Activated CD4-positive, alpha-beta T cell treated with anti-CD3 and anti-CD28 coated beads for 36 hours (primary cell): Measurements from ENCODE around the gene NPHP4. TPM values are rescaled to one million over a fixed set of nuclear protein-coding genes. Genes with fewer than 3 reads are reported as not detected.

Experiments used
- ATAC-seq: fragments of 200-7000 bp; cut with Tn5 transposase; one replicate; pipeline ENCODE4 v1.10.0; 2021; ENCODE audit warnings: mild to moderate bottlenecking, moderate library complexity
- CTCF ChIA-PET: fragments of 350-600 bp; sonication (Branson Sonifier 250); formaldehyde crosslinking; loops from one replicate; lab custom pipeline; 2021; ENCODE audit warnings: antibody characterized with exemption; lab: Charles Lee
- POLR2A ChIA-PET: fragments of 350-600 bp; sonication (Branson Sonifier 250); formaldehyde crosslinking; loops from one replicate; lab custom pipeline; 2021; ENCODE audit warnings: antibody characterized with exemption, inconsistent platforms; lab: Charles Lee
- DNase-seq: peaks from one replicate; pipeline ENCODE4 v3.0.0-alpha.2; 2020
- H3K27ac Mint-ChIP-seq: one replicate; pipeline ENCODE4 v1.8.0; 2021; ENCODE audit warnings: mixed read lengths
- H3K27me3 Mint-ChIP-seq: one replicate; pipeline ENCODE4 v1.8.0; 2021; ENCODE audit warnings: mixed read lengths
- H3K36me3 Mint-ChIP-seq: one replicate; pipeline ENCODE4 v1.8.0; 2021; ENCODE audit warnings: low read depth, mixed read lengths
- H3K4me1 Mint-ChIP-seq: one replicate; pipeline ENCODE4 v1.8.0; 2021; ENCODE audit warnings: mixed read lengths
- H3K4me3 Mint-ChIP-seq: one replicate; pipeline ENCODE4 v1.8.0; 2021; ENCODE audit warnings: mild to moderate bottlenecking, moderate library complexity, mixed read lengths
- H3K9me3 Mint-ChIP-seq: one replicate; pipeline ENCODE4 v1.8.0; 2021; ENCODE audit warnings: low read depth, mixed read lengths
- intact Hi-C, 2 experiments: fragments of 100-400 bp; cut with DNase I in 1 of 2; cut with micrococcal nuclease in 1 of 2; formaldehyde crosslinking; loops; one replicate each; pipeline versions ENCODE4 v1.14.2 to v1.15.1; 2022 to 2024; cut with DNase I, micrococcal nuclease
- total RNA-seq, 2 experiments: library from RNA; stranded (reverse); gene quantifications; one replicate each; pipeline ENCODE4 v1.2.3, GENCODE V29; 2021

The NPHP4 gene
- total RNA-seq, 2 experiments from 2014 or later = 12.9 to 14.1 TPM

GRCh38 chr1:6033986-6034749 is 41.9 kb upstream of the NPHP4 start:
- ChIA-PET POLR2A (interaction anchor here (0.6 to 1.0 kb wide), 2 partner anchors 11 to 377 kb away, joined by 3 to 4 read pairs; no protein-coding TSS in a partner anchor), CTCF (interaction anchor here (0.7 to 1.8 kb wide), 4 partner anchors 9 to 42 kb away, joined by 3 to 4 read pairs (median 3); partner anchors contain the start of gene NPHP4)
- Mint-ChIP-seq H3K36me3 (peaks cover 59% of the 10 kb centered on the region), H3K9me3 (no peaks in the 10 kb centered on the region), H3K27ac (no peak overlapping the region), H3K4me3 (no peak overlapping the region), H3K27me3 (no peaks in the 10 kb centered on the region), H3K4me1 (peaks cover 77% of the 10 kb centered on the region)
- intact Hi-C loops = no loop called here
- ATAC-seq (peak; percentile 55), DNase-seq (peak; percentile 53)

- CTCF ChIA-PET = interaction anchor here (0.6 to 1.8 kb wide), 3 partner anchors 9 to 189 kb away, joined by 3 to 4 read pairs (median 3); no protein-coding TSS in a partner anchor
- intact Hi-C loops = no loop called here
- Mint-ChIP-seq H3K27ac (no peak overlapping the region), H3K4me3 (no peak overlapping the region), H3K27me3 (no peaks in the 10 kb centered on the region), H3K36me3 (peaks cover 66% of the 10 kb centered on the region), H3K9me3 (no peaks in the 10 kb centered on the region), H3K4me1 (peaks cover 86% of the 10 kb centered on the region)
- ATAC-seq (no peak), DNase-seq (no peak)
- POLR2A ChIA-PET = interaction anchor here (0.6 kb wide), 2 partner anchors 161 to 354 kb away, joined by 4 to 6 read pairs; no protein-coding TSS in a partner anchor
Measured at GRCh38 chr1:6033124-6033523, 40.9 kb upstream of the NPHP4 start.

GRCh38 chr1:6030547-6031261 is 38.5 kb upstream of the NPHP4 start:
- peak overlapping the region; percentile 22 for H3K4me3 Mint-ChIP-seq
- no peaks in the 10 kb centered on the region for H3K27me3 Mint-ChIP-seq
- CTCF ChIA-PET = interaction anchor here (0.6 to 0.9 kb wide), 2 partner anchors 14 to 290 kb away, joined by 3 to 4 read pairs; no protein-coding TSS in a partner anchor
- POLR2A ChIA-PET = no interaction called here
- peaks cover 68% of the 10 kb centered on the region for H3K36me3 Mint-ChIP-seq
- H3K27ac Mint-ChIP-seq = peak overlapping the region; percentile 5
- H3K9me3 Mint-ChIP-seq = no peaks in the 10 kb centered on the region
- peaks cover 67% of the 10 kb centered on the region for H3K4me1 Mint-ChIP-seq
- DNase-seq (no peak), ATAC-seq (no peak)
- intact Hi-C loops = no loop called here

GRCh38 chr1:6030132-6030531 is 37.9 kb upstream of the NPHP4 start:
- CTCF ChIA-PET = interaction anchor here (0.9 kb wide), 1 partner anchor 290 kb away, joined by 3 read pairs; no protein-coding TSS in a partner anchor
- H3K27ac Mint-ChIP-seq = peak overlapping the region; percentile 5
- no peak for DNase-seq
- intact Hi-C loops = no loop called here
- no peak for ATAC-seq
- H3K4me3 Mint-ChIP-seq = peak overlapping the region; percentile 22
- POLR2A ChIA-PET = no interaction called here
- peaks cover 64% of the 10 kb centered on the region for H3K36me3 Mint-ChIP-seq
- H3K9me3 Mint-ChIP-seq = no peaks in the 10 kb centered on the region
- H3K27me3 Mint-ChIP-seq = no peaks in the 10 kb centered on the region
- H3K4me1 Mint-ChIP-seq = peaks cover 66% of the 10 kb centered on the region

GRCh38 chr1:6029351-6029750 is 37.1 kb upstream of the NPHP4 start:
- peak overlapping the region; percentile 22 for H3K4me3 Mint-ChIP-seq
- H3K9me3 Mint-ChIP-seq = no peaks in the 10 kb centered on the region
- H3K36me3 Mint-ChIP-seq = peaks cover 56% of the 10 kb centered on the region
- DNase-seq = no peak
- H3K4me1 Mint-ChIP-seq = peaks cover 62% of the 10 kb centered on the region
- ChIA-PET POLR2A (no interaction called here), CTCF (interaction anchor here (0.7 kb wide), 1 partner anchor 13 kb away, joined by 3 read pairs; no protein-coding TSS in a partner anchor)
- intact Hi-C loops = loop anchor here in 1 of 2 experiments (5.0 to 10.0 kb wide), 2 partner anchors 168 to 755 kb away; partner anchors contain the start of genes CAMTA1 and RPL22
- no peak for ATAC-seq
- no peaks in the 10 kb centered on the region for H3K27me3 Mint-ChIP-seq
- H3K27ac Mint-ChIP-seq = peak overlapping the region; percentile 97

GRCh38 chr1:6028042-6028850 is 36.0 kb upstream of the NPHP4 start:
- Mint-ChIP-seq H3K27ac (peak overlapping the region; percentile 97), H3K9me3 (no peaks in the 10 kb centered on the region), H3K4me1 (peaks cover 57% of the 10 kb centered on the region), H3K27me3 (no peaks in the 10 kb centered on the region), H3K4me3 (peak overlapping the region; percentile 97), H3K36me3 (peaks cover 52% of the 10 kb centered on the region)
- intact Hi-C loops = loop anchor here in 1 of 2 experiments (1.0 to 10.0 kb wide), 3 partner anchors 9 to 757 kb away; partner anchors contain the start of genes CAMTA1 and RPL22
- DNase-seq (peak; percentile 80), ATAC-seq (peak; percentile 50)
- ChIA-PET POLR2A (interaction anchor here (0.6 kb wide), 1 partner anchor 20 kb away, joined by 3 read pairs; no protein-coding TSS in a partner anchor), CTCF (interaction anchor here (0.9 kb wide), 1 partner anchor 25 kb away, joined by 3 read pairs; no protein-coding TSS in a partner anchor)

GRCh38 chr1:6027591-6027990 is 35.4 kb upstream of the NPHP4 start:
- ATAC-seq = peak; percentile 21
- H3K4me1 Mint-ChIP-seq = peaks cover 51% of the 10 kb centered on the region
- peaks cover 49% of the 10 kb centered on the region for H3K36me3 Mint-ChIP-seq

GRCh38 chr1:6026095-6026809 is 34.0 kb upstream of the NPHP4 start:
- H3K4me3 Mint-ChIP-seq = peak overlapping the region; percentile 97
- ChIA-PET POLR2A (interaction anchor here (0.7 to 2.5 kb wide), 3 partner anchors 17 to 34 kb away, joined by 3 to 15 read pairs (median 6); partner anchors contain the start of gene NPHP4), CTCF (interaction anchor here (0.5 to 0.6 kb wide), 2 partner anchors 16 to 692 kb away, joined by 3 read pairs; no protein-coding TSS in a partner anchor)
- H3K27ac Mint-ChIP-seq = peak overlapping the region; percentile 97
- peaks cover 45% of the 10 kb centered on the region for H3K36me3 Mint-ChIP-seq
- no peaks in the 10 kb centered on the region for H3K27me3 Mint-ChIP-seq
- DNase-seq (peak; percentile 97), ATAC-seq (peak; percentile 81)
- peaks cover 6% of the 10 kb centered on the region for H3K9me3 Mint-ChIP-seq
- H3K4me1 Mint-ChIP-seq = peaks cover 40% of the 10 kb centered on the region
- intact Hi-C loops = loop anchor here (1.0 to 10.0 kb wide), 10 partner anchors 19 to 759 kb away; partner anchors contain the start of genes CAMTA1 (in 2 of the 2), NPHP4 (in 2 of the 2), RPL22 (in 2 of the 2) and ACOT7 (in 1 of the 2)

More at GRCh38 chr1:6027591-6027990, 35.4 kb upstream of the NPHP4 start:
- H3K4me3 Mint-ChIP-seq = peak overlapping the region; percentile 97
- H3K27ac Mint-ChIP-seq = peak overlapping the region; percentile 97
- intact Hi-C loops = loop anchor here (2.0 to 10.0 kb wide), 6 partner anchors 170 to 757 kb away; partner anchors contain the start of genes CAMTA1 (in 2 of the 2) and RPL22 (in 1 of the 2)
- CTCF ChIA-PET = interaction anchor here (0.7 to 0.9 kb wide), 2 partner anchors 24 to 33 kb away, joined by 3 read pairs; no protein-coding TSS in a partner anchor
- H3K9me3 Mint-ChIP-seq = no peaks in the 10 kb centered on the region
- DNase-seq = peak; percentile 68
- H3K27me3 Mint-ChIP-seq = no peaks in the 10 kb centered on the region
- POLR2A ChIA-PET = interaction anchor here (0.6 to 1.0 kb wide), 5 partner anchors 19 to 53 kb away, joined by 3 to 4 read pairs (median 3); no protein-coding TSS in a partner anchor

GRCh38 chr1:6025269-6026094 is 33.3 kb upstream of the NPHP4 start:
- peak overlapping the region; percentile 97 for H3K4me3 Mint-ChIP-seq
- no peaks in the 10 kb centered on the region for H3K27me3 Mint-ChIP-seq
- DNase-seq (peak; percentile 61), ATAC-seq (no peak)
- intact Hi-C loops = loop anchor here (1.0 to 10.0 kb wide), 10 partner anchors 18 to 759 kb away; partner anchors contain the start of genes CAMTA1 (in 2 of the 2), NPHP4 (in 2 of the 2), RPL22 (in 2 of the 2) and ACOT7 (in 1 of the 2)
- H3K36me3 Mint-ChIP-seq = peaks cover 38% of the 10 kb centered on the region
- POLR2A ChIA-PET = interaction anchor here (1.0 to 2.5 kb wide), 3 partner anchors 32 to 33 kb away, joined by 5 to 15 read pairs (median 6); partner anchors contain the start of gene NPHP4
- peaks cover 33% of the 10 kb centered on the region for H3K4me1 Mint-ChIP-seq
- peaks cover 6% of the 10 kb centered on the region for H3K9me3 Mint-ChIP-seq
- peak overlapping the region; percentile 97 for H3K27ac Mint-ChIP-seq
- CTCF ChIA-PET = interaction anchor here (0.6 kb wide), 2 partner anchors 15 to 27 kb away, joined by 3 read pairs; no protein-coding TSS in a partner anchor
